Hepatocyte (in vitro differentiated cells): ENCODE data around the gene SAMD3. TPM values are rescaled to one million over a fixed set of nuclear protein-coding genes. Genes with fewer than 3 reads are reported as not detected.

Source experiments
- DNase-seq: peaks from one replicate; pipeline ENCODE4 v3.0.0-alpha.2; 2016; ENCODE audit warnings: low spot score
- H2AFZ ChIP-seq: fragments of 200-600 bp; sonication (generic); 2 replicates; pipeline ENCODE4 v1.6.0; 2016; ENCODE audit warnings: antibody characterized with exemption, mild to moderate bottlenecking
- H3K27ac ChIP-seq: fragments of 200-600 bp; sonication (generic); 2 replicates; pipeline ENCODE4 v1.5.1; 2016; ENCODE audit warnings: mild to moderate bottlenecking
- H3K27me3 ChIP-seq: fragments of 200-600 bp; sonication (generic); 2 replicates; pipeline ENCODE4 v1.6.1; 2016
- H3K36me3 ChIP-seq: fragments of 200-600 bp; sonication (generic); replicated peaks from 2 replicates; pipeline ENCODE4 v1.5.1; 2016; ENCODE audit warnings: low read depth; ENCODE audit not compliant: insufficient read depth
- H3K4me1 ChIP-seq: fragments of 200-600 bp; sonication (generic); 2 replicates; pipeline ENCODE4 v1.5.1; 2016; ENCODE audit warnings: mild to moderate bottlenecking, moderate library complexity; ENCODE audit not compliant: insufficient read depth
- H3K4me2 ChIP-seq: fragments of 200-600 bp; sonication (generic); 2 replicates; pipeline ENCODE4 v1.6.0; 2016
- H3K4me3 ChIP-seq: fragments of 200-600 bp; sonication (generic); 2 replicates; pipeline ENCODE4 v1.5.1; 2016; ENCODE audit warnings: mild to moderate bottlenecking
- H3K79me2 ChIP-seq: fragments of 200-600 bp; sonication (generic); 2 replicates; pipeline ENCODE4 v1.6.0; 2017; ENCODE audit warnings: mild to moderate bottlenecking
- H3K9me2 ChIP-seq: fragments of 200-600 bp; sonication (generic); replicated peaks from 2 replicates; pipeline ENCODE4 v1.6.0; 2017; ENCODE audit warnings: mild to moderate bottlenecking; ENCODE audit not compliant: insufficient read depth
- H3K9me3 ChIP-seq: fragments of 200-600 bp; sonication (generic); 2 replicates; pipeline ENCODE4 v1.5.1; 2016; ENCODE audit warnings: low read depth, mild to moderate bottlenecking
- H4K20me1 ChIP-seq: fragments of 200-600 bp; sonication (generic); 2 replicates; pipeline ENCODE4 v1.6.0; 2016; ENCODE audit warnings: mild to moderate bottlenecking; ENCODE audit not compliant: insufficient read depth, poor library complexity, severe bottlenecking
- CTCF ChIP-seq: fragments of 200-600 bp; sonication (generic); IDR thresholded peaks from 2 replicates; pipeline ENCODE4 v1.5.1; 2016; ENCODE audit warnings: antibody characterized with exemption, mild to moderate bottlenecking; ENCODE audit not compliant: poor library complexity
- EZH2 ChIP-seq: fragments of 200-600 bp; sonication (generic); IDR thresholded peaks from 2 replicates; pipeline ENCODE4 v1.6.1; 2016; ENCODE audit warnings: antibody characterized with exemption, mild to moderate bottlenecking, borderline replicate concordance
- EZH2phosphoT487 ChIP-seq: fragments of 200-600 bp; sonication (generic); IDR thresholded peaks from one replicate; pipeline ENCODE4 v1.6.1; 2018; ENCODE audit warnings: antibody characterized with exemption, mild to moderate bottlenecking, low read depth, moderate library complexity; ENCODE audit not compliant: unreplicated experiment, severe bottlenecking
- WGBS: methylation state at CpG from one replicate; pipeline ENCODE4 v1.1.6; 2016; ENCODE audit warnings: low lambda C conversion rate; ENCODE audit errors: missing lambda C conversion rate; 5-methylcytosine and 5-hydroxymethylcytosine counted together
- polyA plus RNA-seq: library from polyadenylated mRNA; unstranded; fragments of >200 nt; fragmentation: Nextera tagmentation; extraction: Ambion mirVana; gene quantifications from 2 replicates; pipeline ENCODE4 v1.2.1, GENCODE V29; 2016
- total RNA-seq: library from RNA; depleted of rRNA; stranded (reverse); fragments of >200 nt; gene quantifications from 2 replicates; pipeline ENCODE4 v1.2.3, GENCODE V29; 2014

The SAMD3 gene
- total and polyA plus RNA-seq, 2 experiments from 2014 or later = 0.81 to 2.2 TPM

GRCh38 chr6:130148181-130148580 is 74.6 kb downstream of the SAMD3 start:
- H3K4me2 ChIP-seq = no peak overlapping the region
- 94% methylated on average over 7 of the region's 7 CpGs for WGBS
- no peaks in the 10 kb centered on the region for H3K4me1 ChIP-seq
- no peak overlapping the region for H3K27ac ChIP-seq
- no peaks in the 10 kb centered on the region for H3K27me3 ChIP-seq
- H4K20me1 ChIP-seq = no peaks in the 10 kb centered on the region
- no peak for DNase-seq
- no peaks in the 10 kb centered on the region for H3K36me3 ChIP-seq
- no peaks in the 10 kb centered on the region for H3K79me2 ChIP-seq
- TF ChIP-seq EZH2phosphoT487 (no peak), EZH2 (no peak), CTCF (no peak)
- no peak overlapping the region for H2AFZ ChIP-seq
- no peaks in the 10 kb centered on the region for H3K9me3 ChIP-seq
- H3K9me2 ChIP-seq = no peaks in the 10 kb centered on the region
- H3K4me3 ChIP-seq = no peak overlapping the region

GRCh38 chr6:130147111-130147510 is 75.6 kb downstream of the SAMD3 start:
- Histone ChIP-seq H3K9me2 (no peaks in the 10 kb centered on the region), H4K20me1 (no peaks in the 10 kb centered on the region), H3K9me3 (no peaks in the 10 kb centered on the region), H3K79me2 (no peaks in the 10 kb centered on the region), H3K4me3 (no peak overlapping the region), H3K36me3 (no peaks in the 10 kb centered on the region), H3K27ac (no peak overlapping the region), H3K4me2 (no peak overlapping the region), H2AFZ (no peak overlapping the region), H3K4me1 (no peaks in the 10 kb centered on the region), H3K27me3 (no peaks in the 10 kb centered on the region)
- TF ChIP-seq EZH2 (no peak), CTCF (no peak), EZH2phosphoT487 (no peak)
- 77% methylated on average over 3 of the region's 3 CpGs for WGBS
- DNase-seq = no peak

- Histone ChIP-seq H3K9me2 (no peaks in the 10 kb centered on the region), H3K4me1 (no peaks in the 10 kb centered on the region), H3K79me2 (no peaks in the 10 kb centered on the region), H3K27me3 (no peaks in the 10 kb centered on the region), H4K20me1 (no peaks in the 10 kb centered on the region), H3K9me3 (no peaks in the 10 kb centered on the region), H3K4me2 (no peak overlapping the region), H2AFZ (no peak overlapping the region), H3K27ac (no peak overlapping the region), H3K36me3 (no peaks in the 10 kb centered on the region), H3K4me3 (no peak overlapping the region)
- WGBS = 96% methylated on average over 3 of the region's 3 CpGs
- no peak for DNase-seq
- no peak for TF ChIP-seq CTCF
- TF ChIP-seq EZH2phosphoT487 = no peak
- TF ChIP-seq EZH2 = no peak
Observed at GRCh38 chr6:130143709-130144108, 79.0 kb downstream of the SAMD3 start.

GRCh38 chr6:130140084-130140483 is 82.7 kb downstream of the SAMD3 start:
- H3K27me3 ChIP-seq = no peaks in the 10 kb centered on the region
- no peaks in the 10 kb centered on the region for H3K9me3 ChIP-seq
- no peak for DNase-seq
- H3K4me2 ChIP-seq = no peak overlapping the region
- no peaks in the 10 kb centered on the region for H3K79me2 ChIP-seq
- no peak overlapping the region for H2AFZ ChIP-seq
- H3K4me1 ChIP-seq = no peaks in the 10 kb centered on the region
- no peak overlapping the region for H3K27ac ChIP-seq
- WGBS = 94% methylated on average over 2 of the region's 2 CpGs
- H3K4me3 ChIP-seq = no peak overlapping the region
- TF ChIP-seq EZH2 = no peak
- no peak for TF ChIP-seq EZH2phosphoT487
- no peak for TF ChIP-seq CTCF
- H3K9me2 ChIP-seq = no peaks in the 10 kb centered on the region
- H3K36me3 ChIP-seq = no peaks in the 10 kb centered on the region
- no peaks in the 10 kb centered on the region for H4K20me1 ChIP-seq
